ENCODE data around the gene SLC52A3.

GRCh38 chr20:750801-751200, 17.5 kb downstream of the SLC52A3 start:
- TF ChIP-seq FOXA1 (IDR thresholded peaks at IDR 0.05): no peak
- no peak for TF ChIP-seq LEF1 (IDR thresholded peaks at IDR 0.05; ENCODE audit: borderline replicate concordance)
- TF ChIP-seq L3MBTL2 (conservative IDR thresholded peaks at IDR 0.05): no peak
- TF ChIP-seq BHLHE40 (IDR thresholded peaks at IDR 0.05; ENCODE audit: borderline replicate concordance): no peak
- no peak for TF ChIP-seq NFRKB (IDR thresholded peaks at IDR 0.05)
- TF ChIP-seq SP1 (IDR thresholded peaks at IDR 0.05): no peak
- no peak for TF ChIP-seq FOXM1 (IDR thresholded peaks at IDR 0.05; ENCODE audit: borderline replicate concordance)
- no peak for TF ChIP-seq HDGF (IDR thresholded peaks at IDR 0.05; ENCODE audit: borderline replicate concordance)
- no peak for TF ChIP-seq ARNT (IDR thresholded peaks at IDR 0.05)
- TF ChIP-seq FOXK2 (IDR thresholded peaks at IDR 0.05): no peak
- TF ChIP-seq ELF4 (IDR thresholded peaks at IDR 0.05): no peak
- no peak for TF ChIP-seq SUZ12 (IDR thresholded peaks at IDR 0.05)
- no peak for TF ChIP-seq PKNOX1 (IDR thresholded peaks at IDR 0.05)
